Measurements from ENCODE around the gene IFFO2.

The IFFO2 gene

DNA sequence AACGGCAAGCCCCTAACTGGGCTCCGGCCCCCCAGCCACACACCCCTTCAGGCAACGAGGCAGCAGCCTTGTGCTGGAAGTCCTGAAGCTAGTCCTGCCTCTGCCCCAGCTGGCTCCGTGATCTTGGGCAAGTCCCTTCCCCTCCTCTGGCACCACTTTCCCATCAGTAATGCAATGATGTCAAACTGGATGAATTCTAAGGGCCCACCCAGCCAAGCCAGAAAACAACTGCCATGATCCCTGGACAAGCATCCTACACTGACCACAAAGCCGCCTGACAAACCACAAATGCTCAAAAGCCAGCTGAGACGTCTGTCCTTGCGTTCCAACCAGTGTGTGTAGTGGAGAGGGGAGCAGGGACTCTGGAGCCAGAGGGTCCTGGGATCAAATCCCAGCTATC is 26.8 kb downstream of the IFFO2 start:
- TF ChIP-seq, protein P1, sequence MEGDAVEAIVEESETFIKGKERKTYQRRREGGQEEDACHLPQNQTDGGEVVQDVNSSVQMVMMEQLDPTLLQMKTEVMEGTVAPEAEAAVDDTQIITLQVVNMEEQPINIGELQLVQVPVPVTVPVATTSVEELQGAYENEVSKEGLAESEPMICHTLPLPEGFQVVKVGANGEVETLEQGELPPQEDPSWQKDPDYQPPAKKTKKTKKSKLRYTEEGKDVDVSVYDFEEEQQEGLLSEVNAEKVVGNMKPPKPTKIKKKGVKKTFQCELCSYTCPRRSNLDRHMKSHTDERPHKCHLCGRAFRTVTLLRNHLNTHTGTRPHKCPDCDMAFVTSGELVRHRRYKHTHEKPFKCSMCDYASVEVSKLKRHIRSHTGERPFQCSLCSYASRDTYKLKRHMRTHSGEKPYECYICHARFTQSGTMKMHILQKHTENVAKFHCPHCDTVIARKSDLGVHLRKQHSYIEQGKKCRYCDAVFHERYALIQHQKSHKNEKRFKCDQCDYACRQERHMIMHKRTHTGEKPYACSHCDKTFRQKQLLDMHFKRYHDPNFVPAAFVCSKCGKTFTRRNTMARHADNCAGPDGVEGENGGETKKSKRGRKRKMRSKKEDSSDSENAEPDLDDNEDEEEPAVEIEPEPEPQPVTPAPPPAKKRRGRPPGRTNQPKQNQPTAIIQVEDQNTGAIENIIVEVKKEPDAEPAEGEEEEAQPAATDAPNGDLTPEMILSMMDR (IDR thresholded peaks at IDR 0.05): no peak

DNA sequence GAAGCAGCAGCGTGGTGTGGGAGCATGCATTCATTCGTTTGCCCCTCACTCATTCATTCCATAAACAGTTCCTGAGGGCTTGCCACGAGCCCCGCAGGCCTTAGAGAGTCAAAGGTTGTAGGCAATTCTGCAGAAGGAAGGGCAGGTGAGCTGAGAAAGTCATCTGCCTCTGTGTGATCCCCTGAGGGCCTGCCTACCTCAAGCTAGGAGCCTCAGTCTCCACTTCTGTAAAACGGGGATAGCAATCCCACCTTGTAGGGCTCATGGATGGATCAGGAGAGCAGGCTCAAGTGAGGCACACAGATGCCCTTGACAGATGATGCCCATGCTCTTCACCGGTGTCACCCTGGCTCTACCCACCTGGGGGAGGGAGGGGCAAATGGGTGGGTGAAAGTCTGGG is 27.5 kb downstream of the IFFO2 start:
- TF ChIP-seq, protein P1 (IDR thresholded peaks at IDR 0.05): no peak

DNA sequence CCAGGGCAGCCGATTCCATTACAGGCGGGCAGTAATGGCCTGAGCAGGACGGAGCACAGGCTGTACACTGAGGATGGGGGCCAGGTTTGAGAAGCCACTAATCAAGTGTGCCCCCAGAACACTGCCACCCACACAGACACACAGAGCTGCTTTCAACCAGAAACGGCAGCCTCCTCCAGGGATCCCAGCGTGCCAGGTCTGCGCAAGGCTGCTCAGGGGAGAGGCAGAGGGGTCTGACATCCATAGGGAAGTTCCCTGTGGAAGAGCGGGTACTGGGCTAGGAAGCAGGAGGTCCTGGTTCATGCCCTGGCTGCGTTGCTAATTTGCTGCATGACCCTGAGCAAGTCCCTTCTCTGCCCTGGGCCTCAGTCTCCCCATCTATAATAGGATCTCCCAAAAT is 28.1 kb downstream of the IFFO2 start:
- TF ChIP-seq, protein P1 (IDR thresholded peaks at IDR 0.05): no peak

DNA sequence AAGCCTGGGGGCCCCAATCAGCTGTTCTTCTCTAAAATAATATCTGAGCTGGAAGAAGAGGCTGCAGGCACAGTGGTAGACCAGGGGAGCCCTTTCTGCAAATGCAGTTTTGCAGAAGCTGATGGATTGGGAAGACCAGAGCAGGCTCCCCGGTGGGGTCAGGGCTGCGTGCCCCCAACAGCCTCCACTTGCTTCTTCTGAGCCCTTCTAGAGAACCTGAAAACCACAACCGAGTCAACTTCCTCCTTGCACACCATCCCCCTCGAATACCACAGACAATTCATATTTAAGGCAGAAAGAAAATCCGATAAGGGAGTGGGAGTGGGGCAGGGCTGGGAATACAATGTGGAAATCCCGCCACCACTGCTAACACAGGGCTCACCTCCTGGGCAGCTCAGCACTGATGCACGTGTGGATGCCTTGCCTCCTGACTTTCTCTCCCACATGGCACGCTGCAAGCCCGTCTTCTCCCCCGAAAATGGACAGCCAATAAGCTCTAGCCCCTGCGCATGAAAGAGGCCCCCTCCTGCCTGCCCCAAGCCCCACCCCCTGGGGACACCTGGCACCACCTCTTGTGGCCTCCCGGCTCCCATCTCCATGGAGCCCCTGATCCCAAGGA is 28.7 kb downstream of the IFFO2 start:
- TF ChIP-seq, protein P1 (IDR thresholded peaks at IDR 0.05): no peak

DNA sequence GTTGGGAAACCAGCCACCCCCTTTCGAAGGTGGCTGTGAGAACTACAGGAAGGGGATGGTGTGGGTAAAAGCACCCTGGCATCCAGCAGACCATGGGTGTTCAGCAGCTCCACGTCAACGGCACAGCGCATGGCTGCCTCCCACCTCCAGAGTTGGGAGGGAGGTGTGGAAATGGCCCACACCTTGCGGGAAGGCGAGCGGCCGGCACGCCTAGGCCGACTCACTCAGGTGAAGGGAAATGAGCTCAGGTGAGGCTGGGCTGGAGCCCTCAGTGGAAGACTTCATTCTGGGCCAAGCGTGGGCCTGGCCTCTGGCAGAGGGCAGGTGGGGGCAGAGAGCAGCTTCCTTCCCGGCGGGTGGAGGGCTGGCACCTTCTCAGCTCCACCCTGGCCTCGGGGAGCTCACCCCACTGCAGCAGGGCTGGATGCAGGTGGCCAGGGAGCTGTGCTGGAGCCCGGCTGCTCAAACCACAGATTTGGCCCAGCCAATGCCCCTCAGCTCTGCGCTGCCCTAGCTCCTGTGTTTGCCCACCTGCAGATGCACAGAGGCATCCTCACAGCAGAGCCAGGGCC is 29.3 kb downstream of the IFFO2 start:
- TF ChIP-seq, protein P1 (IDR thresholded peaks at IDR 0.05): no peak

DNA sequence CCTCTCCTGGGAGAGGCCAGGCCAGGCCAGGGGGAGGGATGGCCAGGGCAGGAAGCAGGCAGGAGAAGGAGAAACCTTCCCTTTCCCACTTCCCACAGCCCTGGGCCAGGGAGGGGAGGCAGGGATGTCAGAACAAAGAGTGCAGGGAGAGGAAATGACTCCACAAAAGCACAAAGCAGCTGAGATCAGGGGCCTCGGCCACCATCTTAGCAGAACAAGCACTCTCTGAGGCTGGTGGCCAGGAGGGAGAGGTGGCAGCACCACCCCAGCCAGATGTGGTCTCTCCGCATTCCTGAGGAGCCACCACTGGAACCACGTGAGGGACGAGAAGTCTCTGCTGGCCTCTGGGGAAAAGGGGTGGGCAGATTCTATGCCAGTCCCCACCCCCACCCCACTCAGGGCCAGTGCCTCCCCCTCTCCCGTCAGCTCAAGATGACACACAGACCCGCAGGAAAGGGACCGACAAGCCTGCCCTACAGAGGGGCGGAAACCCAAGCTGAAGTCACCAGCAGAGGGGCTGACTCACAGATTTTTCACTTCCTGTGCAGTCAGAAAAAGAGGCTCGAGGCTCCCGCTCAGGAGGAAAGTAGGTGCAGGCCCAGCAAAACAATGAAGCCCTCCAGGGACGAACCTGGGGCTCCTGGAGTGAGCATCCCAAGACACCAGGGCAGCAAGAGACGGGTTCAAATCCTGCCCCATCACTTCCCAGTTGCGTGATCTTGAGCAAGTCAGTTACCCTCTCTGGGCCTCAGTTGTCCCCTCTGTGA is 30.0 kb downstream of the IFFO2 start:
- TF ChIP-seq, protein P1 (IDR thresholded peaks at IDR 0.05): no peak

DNA sequence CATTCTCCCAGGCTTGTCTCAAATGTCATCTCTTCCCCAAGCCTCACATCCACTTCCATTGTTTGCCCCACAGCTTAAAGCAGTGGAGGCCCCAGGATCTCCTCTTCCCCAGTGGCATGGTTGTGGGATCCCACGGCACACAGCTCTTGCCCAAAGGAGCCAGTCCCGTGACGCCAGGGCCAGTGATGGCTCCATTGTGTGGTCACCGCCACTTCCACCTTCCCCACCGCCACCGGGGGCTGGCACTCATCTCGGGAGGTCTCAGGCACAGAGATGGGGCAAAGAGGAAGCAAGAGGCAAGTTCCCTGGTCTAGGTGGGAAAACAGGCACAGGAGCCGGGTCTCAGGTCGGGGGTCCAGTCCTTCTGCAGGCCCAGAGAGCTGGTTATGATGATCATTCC is 31.2 kb downstream of the IFFO2 start:
- TF ChIP-seq, protein P1 (IDR thresholded peaks at IDR 0.05): no peak

All from LNCAP (cell line).